Karpas-422 (cell line): ENCODE results near the gene GBA2. TPM values are rescaled to one million over a fixed set of nuclear protein-coding genes. Genes with fewer than 3 reads are reported as not detected.

Source experiments
- DNase-seq: peaks from one replicate; pipeline ENCODE4 v3.0.0-alpha.2; 2015
- H2AFZ ChIP-seq: fragments of 200-600 bp; sonication (generic); 2 replicates; pipeline ENCODE4 v1.6.1; 2014; ENCODE audit warnings: antibody characterized with exemption, low read length, mixed read lengths
- H3K27ac ChIP-seq: fragments of 200-600 bp; sonication (generic); 2 replicates; pipeline ENCODE4 v1.5.1; 2014; ENCODE audit warnings: mild to moderate bottlenecking, low read length, moderate library complexity
- H3K27me3 ChIP-seq: fragments of 200-600 bp; sonication (generic); 2 replicates; pipeline ENCODE4 v1.6.1; 2014; ENCODE audit warnings: low read length, mixed read lengths
- H3K36me3 ChIP-seq: fragments of 200-600 bp; sonication (generic); 2 replicates; pipeline ENCODE4 v1.6.1; 2014; ENCODE audit warnings: low read length, mixed read lengths; ENCODE audit not compliant: insufficient read depth
- H3K4me1 ChIP-seq: fragments of 200-600 bp; sonication (generic); 2 replicates; pipeline ENCODE4 v1.6.1; 2014; ENCODE audit warnings: mild to moderate bottlenecking, low read length, mixed read lengths
- H3K4me2 ChIP-seq: fragments of 200-600 bp; sonication (generic); 2 replicates; pipeline ENCODE4 v1.6.1; 2014; ENCODE audit warnings: low read length, low read depth, mild to moderate bottlenecking; ENCODE audit not compliant: poor library complexity, severe bottlenecking
- H3K4me3 ChIP-seq: fragments of 200-600 bp; sonication (generic); 2 replicates; pipeline ENCODE4 v1.5.1; 2014; ENCODE audit warnings: mild to moderate bottlenecking, antibody characterized with exemption, low read length, mixed read lengths
- H3K79me2 ChIP-seq: fragments of 200-600 bp; sonication (generic); 2 replicates; pipeline ENCODE4 v1.6.1; 2014; ENCODE audit warnings: mild to moderate bottlenecking, low read length, mixed read lengths
- H3K9ac ChIP-seq: fragments of 200-600 bp; sonication (generic); 2 replicates; pipeline ENCODE4 v1.6.0; 2014; ENCODE audit warnings: low read length
- H3K9me2 ChIP-seq: fragments of 200-600 bp; sonication (generic), shearing (Covaris generic); replicated peaks from 2 replicates; pipeline ENCODE4 v1.6.0; 2014; ENCODE audit warnings: mild to moderate bottlenecking, low read length, moderate library complexity; ENCODE audit not compliant: insufficient read depth
- H3K9me3 ChIP-seq: fragments of 300-700, 200-600 bp; sonication (generic); 2 replicates; pipeline ENCODE4 v1.6.1; 2014; ENCODE audit warnings: low read length, mixed read lengths
- H4K20me1 ChIP-seq: fragments of 200-600 bp; sonication (generic); 2 replicates; pipeline ENCODE4 v1.6.1; 2014; ENCODE audit warnings: mild to moderate bottlenecking, antibody characterized with exemption, low read length, low read depth; ENCODE audit not compliant: insufficient read depth
- small RNA-seq: library from RNA; depleted of rRNA; stranded (forward); fragments of <200 nt; gene quantifications from one replicate; pipeline ENCODE3, GENCODE V24; 2014
- total RNA-seq: library from RNA; depleted of rRNA; stranded (reverse); fragments of >200 nt; shearing (Covaris generic); gene quantifications from 2 replicates; pipeline ENCODE4 v1.2.3, GENCODE V29; 2014; ENCODE audit warnings: low replicate concordance; rRNA removed

The GBA2 gene
- total RNA-seq, 1 experiment from 2014 or later = 54.9 TPM

DNA sequence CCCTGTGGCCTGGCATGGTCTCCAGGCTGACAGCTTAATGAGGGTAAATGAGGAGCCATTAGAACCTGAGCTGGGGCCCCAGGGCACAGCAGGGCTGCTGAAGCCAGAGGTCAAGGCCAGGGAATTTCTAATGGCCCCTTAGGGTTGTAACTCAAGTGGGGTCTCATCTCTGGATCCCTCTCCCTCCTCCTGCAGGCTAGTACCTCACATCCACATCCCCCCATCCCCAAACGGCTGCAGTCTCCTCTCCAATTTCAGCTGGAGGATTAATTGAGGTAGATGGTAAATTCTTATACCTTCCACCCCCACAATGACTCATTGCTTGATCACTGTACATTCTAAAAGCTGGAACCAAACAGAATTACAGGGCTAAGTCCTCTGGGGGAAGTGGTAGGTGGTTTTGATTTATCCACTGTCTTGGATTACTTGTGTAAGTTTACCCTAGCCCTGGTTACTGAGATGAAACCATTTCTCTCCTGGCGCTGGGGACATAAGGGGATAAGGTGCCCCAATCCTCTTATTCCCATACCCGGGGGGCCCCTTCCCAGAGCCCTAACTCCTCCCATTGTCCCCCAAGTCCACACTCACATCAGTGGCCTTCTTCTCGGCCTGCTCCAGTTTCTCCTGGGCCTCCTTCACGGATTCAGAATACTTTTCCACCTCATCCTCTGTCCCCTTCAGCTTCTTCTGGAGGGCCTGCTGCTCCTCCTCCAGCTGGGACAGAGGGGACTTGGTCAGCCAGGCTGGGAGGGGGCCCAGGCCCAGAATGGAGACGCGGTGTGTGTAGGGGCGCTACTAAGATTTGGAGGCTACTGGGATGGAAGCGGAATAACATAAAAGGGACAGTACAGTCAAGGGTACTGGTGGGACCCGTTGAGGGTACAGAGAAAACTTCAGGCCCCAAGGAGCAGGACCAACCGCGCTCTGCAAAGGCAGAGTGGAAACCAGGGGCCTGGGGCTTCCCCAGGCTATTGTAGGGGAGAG is 60.2 kb downstream of the GBA2 start:
- Histone ChIP-seq H3K79me2 (no peaks in the 10 kb centered on the region), H3K4me3 (no peak overlapping the region), H3K4me1 (peaks cover 5% of the 10 kb centered on the region; the same call in 1 of the 2 replicates), H3K9me2 (no peaks in the 10 kb centered on the region), H3K9me3 (no peaks in the 10 kb centered on the region), H3K27ac (no peak overlapping the region), H4K20me1 (no peaks in the 10 kb centered on the region), H3K9ac (no peak overlapping the region), H2AFZ (no peak overlapping the region), H3K4me2 (no peak overlapping the region), H3K36me3 (no peaks in the 10 kb centered on the region), H3K27me3 (no peaks in the 10 kb centered on the region)
- DNase-seq = no peak

GRCh38 chr9:35687972-35688557 is 61.0 kb downstream of the GBA2 start:
- Histone ChIP-seq H3K9me3 (no peaks in the 10 kb centered on the region), H3K36me3 (no peaks in the 10 kb centered on the region), H3K4me1 (peaks cover 5% of the 10 kb centered on the region; the same call in 1 of the 2 replicates), H2AFZ (no peak overlapping the region), H3K4me3 (no peak overlapping the region), H4K20me1 (no peaks in the 10 kb centered on the region), H3K9ac (no peak overlapping the region), H3K4me2 (no peak overlapping the region), H3K27ac (no peak overlapping the region), H3K9me2 (no peaks in the 10 kb centered on the region), H3K79me2 (no peaks in the 10 kb centered on the region), H3K27me3 (no peaks in the 10 kb centered on the region)
- no peak for DNase-seq

DNA sequence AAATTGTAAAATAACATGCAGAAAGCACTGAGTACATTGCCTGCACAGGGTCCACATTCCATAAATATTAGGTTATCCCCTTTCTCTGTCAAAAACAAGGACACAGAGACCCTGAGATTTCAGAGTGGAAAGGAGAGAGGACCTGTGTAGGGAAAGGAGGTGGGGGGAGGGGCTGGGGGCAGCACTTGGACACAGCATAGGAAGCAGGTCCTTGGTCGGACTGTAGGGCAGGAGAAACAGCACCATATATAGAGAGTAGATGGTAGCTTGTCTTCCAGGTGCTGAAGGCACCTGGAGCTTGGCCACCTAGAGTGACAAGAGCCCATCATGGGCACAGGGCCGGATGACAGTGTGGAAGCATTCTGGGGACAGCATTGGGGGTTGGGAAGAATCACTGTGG is 61.7 kb downstream of the GBA2 start:
- Histone ChIP-seq H3K36me3 (no peaks in the 10 kb centered on the region), H2AFZ (no peak overlapping the region), H3K27me3 (no peaks in the 10 kb centered on the region), H3K79me2 (no peaks in the 10 kb centered on the region), H3K4me3 (no peak overlapping the region), H3K4me1 (peaks cover 5% of the 10 kb centered on the region; the same call in 1 of the 2 replicates), H4K20me1 (no peaks in the 10 kb centered on the region), H3K27ac (no peak overlapping the region), H3K9ac (no peak overlapping the region), H3K9me2 (no peaks in the 10 kb centered on the region), H3K4me2 (no peak overlapping the region), H3K9me3 (no peaks in the 10 kb centered on the region)
- DNase-seq = no peak

Small RNAs within 50 kb of the gene (small RNA-seq; reads per million reads assigned to genes)
- not detected for gene MIR6853

Other genes with a start within 250 kb of the GBA2 start
- 20.2 and 30.6 TPM in 2 replicates for gene TESK1, start 144.0 kb downstream of the GBA2 start, total RNA-seq
- gene CD72, start 130.8 kb downstream of the GBA2 start, total RNA-seq = 5.6 and 7.8 TPM in 2 replicates
- 97.6 and 117 TPM in 2 replicates for gene SIT1, start 98.3 kb downstream of the GBA2 start, total RNA-seq
- 23,349 and 56,129 TPM in 2 replicates for gene RMRP, start 91.2 kb downstream of the GBA2 start, total RNA-seq
- gene CCDC107, start 90.9 kb downstream of the GBA2 start, total RNA-seq = 13.2 and 24.0 TPM in 2 replicates
- gene ARHGEF39, start 84.0 kb downstream of the GBA2 start, total RNA-seq = 15.3 and 16.0 TPM in 2 replicates
- 26.8 and 35.2 TPM in 2 replicates for gene CA9, start 75.3 kb downstream of the GBA2 start, total RNA-seq
- 0.19 TPM in 1 of 2 replicates, not detected in the other for gene TPM2, start 59.3 kb downstream of the GBA2 start, total RNA-seq
- gene TLN1, start 17.0 kb downstream of the GBA2 start, total RNA-seq = 54.2 and 94.0 TPM in 2 replicates
- gene CREB3, start 16.6 kb downstream of the GBA2 start, total RNA-seq = 10.8 and 17.1 TPM in 2 replicates
- gene RGP1, start 59 bp upstream of the GBA2 start, total RNA-seq = 13.4 and 13.8 TPM in 2 replicates
- gene MSMP, start 5.0 kb upstream of the GBA2 start, total RNA-seq = 1.1 and 4.2 TPM in 2 replicates
- gene NPR2, start 42.4 kb upstream of the GBA2 start, total RNA-seq = 8.5 and 18.0 TPM in 2 replicates
- gene SPAG8, start 63.0 kb upstream of the GBA2 start, total RNA-seq = 0.07 and 0.90 TPM in 2 replicates
- 84.0 and 146 TPM in 2 replicates for gene HINT2, start 65.8 kb upstream of the GBA2 start, total RNA-seq
- not detected in 2 replicates for gene FAM221B, start 79.5 kb upstream of the GBA2 start, total RNA-seq
- 2.9 and 3.0 TPM in 2 replicates for gene TMEM8B, start 80.0 kb upstream of the GBA2 start, total RNA-seq
- gene OR13J1, start 121.2 kb upstream of the GBA2 start, total RNA-seq = not detected in 2 replicates
- not detected in 2 replicates for gene HRCT1, start 157.0 kb upstream of the GBA2 start, total RNA-seq
- gene SPAAR, start 160.3 kb upstream of the GBA2 start, total RNA-seq = not detected in 2 replicates
- not detected in 2 replicates for gene OR2S2, start 208.9 kb upstream of the GBA2 start, total RNA-seq